Esophagus muscularis mucosa (tissue), 3 donors: ENCODE data around the gene SYNE1.

Experiments used
- CTCF ChIP-seq, 3 experiments: fragments of 200-600 bp in 2 of 3; fragments of 450-650 bp in 1 of 3; sonication (generic) in 2 of 3; IDR thresholded peaks; one replicate each; pipeline ENCODE4 v1.5.1; 2017 to 2019; ENCODE audit warnings: antibody characterized with exemption in 3 of 3, mild to moderate bottlenecking in 2 of 3, moderate library complexity in 1 of 3
- POLR2A ChIP-seq: fragments of 450-650 bp; IDR thresholded peaks from one replicate; pipeline ENCODE4 v1.6.1; 2017; ENCODE audit warnings: antibody characterized with exemption, moderate library complexity, mild to moderate bottlenecking, low read depth

- TF ChIP-seq POLR2A = no peak
- TF ChIP-seq CTCF (IDR thresholded peaks at IDR 0.05) = no peak
Observed at GRCh38 chr6:152432758-152433157, 204.4 kb downstream of the SYNE1 start.
